ENCODE results near the gene GNB1. TPM values are rescaled to one million over a fixed set of nuclear protein-coding genes. Genes with fewer than 3 reads are reported as not detected.

GNB1 gene
- total and polyA plus RNA-seq, 2 of the 4 experiments (the other 2 are of a cell fraction) = 73.5 to 371 TPM

GRCh38 chr1:1786836-1787605 lies 103.9 kb downstream of the GNB1 start:
- Histone ChIP-seq H2BK20ac (ENCODE audit: low read depth, low read length) (no peak overlapping the region), H2BK15ac (ENCODE audit: low read depth, low read length) (no peak overlapping the region), H3K23ac (ENCODE audit: low read depth, low read length) (no peak overlapping the region), H3K36me3 (ENCODE audit: control insufficient read depth, insufficient read depth, low read length) (peaks cover 63% of the 10 kb centered on the region), H3K79me1 (ENCODE audit: low read depth in 1 of 2, low read length in 2 of 2) (peaks cover 49 to 67% of the 10 kb centered on the region in 2 experiments), H2AK5ac (ENCODE audit: low read depth, low read length) (no peak overlapping the region), H3K9me3 (ENCODE audit: control insufficient read depth, insufficient read depth, low read length) (no peaks in the 10 kb centered on the region), H2AFZ (replicated peaks; ENCODE audit: low read length, poor library complexity) (no peak overlapping the region), H3K9ac (ENCODE audit: low read depth, low read length) (no peak overlapping the region), H4K91ac (ENCODE audit: insufficient read depth, low read depth, low read length) (no peak overlapping the region), H2BK120ac (ENCODE audit: low read depth, low read length) (no peak overlapping the region), H3K9me1 (ENCODE audit: insufficient read depth, low read length) (peaks cover 5% of the 10 kb centered on the region; the same call in 1 of the 2 replicates), H3K56ac (ENCODE audit: extremely low read depth, insufficient read depth, low read length) (no peak overlapping the region), H3K4me1 (ENCODE audit: control insufficient read depth, insufficient read depth, low read length) (peaks cover 6% of the 10 kb centered on the region; the same call in 1 of the 2 replicates), H2BK5ac (ENCODE audit: low read depth, low read length, poor library complexity, severe bottlenecking) (no peak overlapping the region), H4K8ac (ENCODE audit: low read depth in 2 of 2, low read length in 2 of 2) (no peak overlapping the region), H3K4me3 (ENCODE audit: insufficient read depth, low read depth, low read length) (no peak overlapping the region), H3K27ac (ENCODE audit: insufficient read depth, low read length) (no peak overlapping the region), H4K5ac (ENCODE audit: low read depth, low read length) (no peak overlapping the region), H2AK9ac (replicated peaks; ENCODE audit: low read depth, low read length, poor library complexity) (no peak overlapping the region), H3K4ac (ENCODE audit: low read depth, low read length) (no peak overlapping the region), H3K18ac (ENCODE audit: low read depth, low read length) (no peak overlapping the region), H4K20me1 (ENCODE audit: insufficient read depth, low read length) (peaks cover 51% of the 10 kb centered on the region), H3K14ac (replicated peaks; ENCODE audit: low read depth, low read length) (no peak overlapping the region), H3K27me3 (ENCODE audit: control insufficient read depth, insufficient read depth, low read length) (no peaks in the 10 kb centered on the region), H3K4me2 (ENCODE audit: low read depth, low read length) (no peak overlapping the region)
- DNase-seq = no peak
- BruUV-seq (replicated peaks) = no TSS peak
- dilution Hi-C loops (cut with HindIII; ENCODE audit: low sequenced_read_pairs, unreplicated experiment) (no loop called here), in situ Hi-C loops (cut with MboI; ENCODE audit: low sequenced_read_pairs) (loop anchor here (10.0 kb wide), 1 partner anchor 118 kb away; no protein-coding TSS in a partner anchor), intact Hi-C loops (cut with micrococcal nuclease) (loop anchor here (5.0 kb wide), 1 partner anchor 100 kb away; no protein-coding TSS in a partner anchor)
- 90% methylated on average over 15 of the region's 20 CpGs; no CpG with 5 or more reads in 1 of the 2 experiments for WGBS, 2 experiments (ENCODE audit: extremely low coverage in 2 of 2, insufficient read length in 1 of 2)
- ATAC-seq (ENCODE audit: low read depth) = no peak
- CTCF ChIA-PET = no interaction called here
- POLR2A ChIA-PET (ENCODE audit: unreplicated experiment) = no interaction called here
- no peak for TF ChIP-seq USF2 (IDR thresholded peaks at IDR 0.05; ENCODE audit: low read depth, low read length)
- TF ChIP-seq MXI1 (IDR thresholded peaks at IDR 0.05; ENCODE audit: borderline replicate concordance, low read depth, low read length) = no peak
- TF ChIP-seq CTCF (conservative IDR thresholded peaks at IDR 0.05; ENCODE audit: low read depth, low read length) = no peak
- no peak for TF ChIP-seq MAZ (IDR thresholded peaks at IDR 0.05; ENCODE audit: borderline replicate concordance, low read depth, low read length)
- no peak for TF ChIP-seq NFE2L2 (IDR thresholded peaks at IDR 0.05; ENCODE audit: low read depth, low read length)
- TF ChIP-seq ELK1 (IDR thresholded peaks at IDR 0.05; ENCODE audit: borderline replicate concordance, low read depth, low read length) = no peak
- no peak for TF ChIP-seq FOS (IDR thresholded peaks at IDR 0.05; ENCODE audit: low read depth, low read length)
- no peak for TF ChIP-seq MAFK (IDR thresholded peaks at IDR 0.05; ENCODE audit: low read depth, low read length)
- TF ChIP-seq SMC3 (IDR thresholded peaks at IDR 0.05; ENCODE audit: low read depth, low read length) = no peak
- TF ChIP-seq RAD21 (IDR thresholded peaks at IDR 0.05; ENCODE audit: low read length) = no peak
- TF ChIP-seq RCOR1 (IDR thresholded peaks at IDR 0.05; ENCODE audit: insufficient replicate concordance, low read length) = no peak
- TF ChIP-seq BHLHE40 (IDR thresholded peaks at IDR 0.05; ENCODE audit: low read depth, low read length) = no peak
- TF ChIP-seq POLR2A (IDR thresholded peaks at IDR 0.05; ENCODE audit: low read depth, low read length) = no peak
- TF ChIP-seq RFX5 (IDR thresholded peaks at IDR 0.05; ENCODE audit: low read depth, low read length) = no peak
- no peak for TF ChIP-seq CHD1 (IDR thresholded peaks at IDR 0.05; ENCODE audit: low read depth, low read length)

Measured in IMR-90 (cell line).